T-helper 2 cell treated with Interferon-gamma antibody and Interleukin-4, amounts not matched to agents 100 ng/mL and 5 ng/mL, for 36 hours (primary cell): ENCODE data around the gene OR5AR1. TPM values are rescaled to one million over a fixed set of nuclear protein-coding genes. Genes with fewer than 3 reads are reported as not detected.
"Not testable (repeated sequence)": the region's sequence is repeated elsewhere in the genome, so short reads cannot be mapped to it uniquely, and the experiment has no call there.

Experiments used
- intact Hi-C: fragments of 100-400 bp; cut with micrococcal nuclease; formaldehyde crosslinking; loops from one replicate; pipeline ENCODE4 v1.15.1; 2023
- total RNA-seq: library from RNA; stranded (reverse); gene quantifications from 2 replicates; pipeline ENCODE4 v1.2.3, GENCODE V29; 2022

The OR5AR1 gene
- total RNA-seq = not detected in 2 replicates

- intact Hi-C loops = no loop called here
Observed at GRCh38 chr11:56663386-56663785, at the start of gene OR5AR1. OR5AR1 (plus strand) TSS chr11:56663686; CDS start chr11:56663686, 0 bp downstream.

GRCh38 chr11:56624661-56625110 lies 38.8 kb upstream of the OR5AR1 start:
- intact Hi-C loops = no loop called here

- intact Hi-C loops = no loop called here
Observed at GRCh38 chr11:56625946-56626345, 37.5 kb upstream of the OR5AR1 start.

GRCh38 chr11:56632329-56632728 lies 31.2 kb upstream of the OR5AR1 start:
- intact Hi-C loops = no loop called here

- intact Hi-C loops = no loop called here
Observed at GRCh38 chr11:56636861-56637260, 26.6 kb upstream of the OR5AR1 start.

- intact Hi-C loops = no loop called here
Observed at GRCh38 chr11:56637500-56637899, 26.0 kb upstream of the OR5AR1 start.

- intact Hi-C loops = no loop called here
Observed at GRCh38 chr11:56642339-56642738, 21.1 kb upstream of the OR5AR1 start, which contains the start of gene OR5AP2. OR5AP2 (minus strand) TSS chr11:56642439; CDS start chr11:56642439, 0 bp downstream.

GRCh38 chr11:56659755-56660154 lies 3.7 kb upstream of the OR5AR1 start:
- intact Hi-C loops = no loop called here

GRCh38 chr11:56670984-56671383 lies 7.5 kb downstream of the OR5AR1 start:
- intact Hi-C loops = no loop called here

GRCh38 chr11:56688554-56689100 lies 25.1 kb downstream of the OR5AR1 start:
- intact Hi-C loops = no loop called here

- intact Hi-C loops = not testable (repeated sequence)
Observed at GRCh38 chr11:56691179-56691578, 27.7 kb downstream of the OR5AR1 start.

- intact Hi-C loops = no loop called here
Observed at GRCh38 chr11:56693428-56693827, 29.9 kb downstream of the OR5AR1 start.

GRCh38 chr11:56698795-56699194 lies 35.3 kb downstream of the OR5AR1 start, which contains the start of gene OR9G1:
OR9G1 (plus strand) TSS chr11:56699095; CDS start chr11:56700388, 1,293 bp downstream.
- intact Hi-C loops = no loop called here

- intact Hi-C loops = no loop called here
Observed at GRCh38 chr11:56700242-56700913, 36.9 kb downstream of the OR5AR1 start.

- intact Hi-C loops = no loop called here
Observed at GRCh38 chr11:56700914-56701485, 37.5 kb downstream of the OR5AR1 start.

- intact Hi-C loops = no loop called here
Observed at GRCh38 chr11:56705784-56706396, 42.4 kb downstream of the OR5AR1 start.

- intact Hi-C loops = no loop called here
Observed at GRCh38 chr11:56706486-56706885, 43.0 kb downstream of the OR5AR1 start.

GRCh38 chr11:56714206-56714605 lies 50.7 kb downstream of the OR5AR1 start:
- intact Hi-C loops = no loop called here
